DND-41 (cell line): ENCODE data around the gene TRAF1.

Experiments used
- ATAC-seq: fragments of 200-7000 bp; cut with Tn5 transposase; 3 replicates; pipeline ENCODE4 v1.9.1; 2021; ENCODE audit warnings: low read depth; ENCODE audit not compliant: insufficient read depth
- DNase-seq: peaks from one replicate; pipeline ENCODE4 v3.0.0-alpha.2; 2020
- H2AFZ ChIP-seq: 2 replicates; pipeline ENCODE4 v1.6.0; 2012; ENCODE audit warnings: low read depth, low read length
- H3K27ac ChIP-seq: 2 replicates; pipeline ENCODE4 v1.5.1; 2012; ENCODE audit warnings: low read length, inconsistent platforms
- H3K27me3 ChIP-seq: fragments of 200-600 bp; sonication (generic); 2 replicates; pipeline ENCODE4 v1.6.0; 2012; ENCODE audit warnings: low read length, mild to moderate bottlenecking, inconsistent platforms; ENCODE audit not compliant: insufficient read depth, poor library complexity
- H3K36me3 ChIP-seq: 2 replicates; pipeline ENCODE4 v1.5.1; 2012; ENCODE audit warnings: low read length, inconsistent platforms; ENCODE audit not compliant: insufficient read depth
- H3K4me1 ChIP-seq: 2 replicates; pipeline ENCODE4 v1.5.1; 2012; ENCODE audit warnings: mild to moderate bottlenecking, low read length; ENCODE audit not compliant: insufficient read depth
- H3K4me2 ChIP-seq: 2 replicates; pipeline ENCODE4 v1.6.0; 2012; ENCODE audit warnings: mild to moderate bottlenecking, moderate library complexity, low read length, inconsistent platforms; ENCODE audit not compliant: insufficient read depth
- H3K4me3 ChIP-seq, 2 experiments: fragments of 200-600 bp in 1 of 2; shearing (Covaris generic) in 1 of 2; 2 replicates each; pipeline ENCODE4 v1.5.1; 2012 to 2016; ENCODE audit warnings: inconsistent platforms in 2 of 2, low read length in 2 of 2, mild to moderate bottlenecking in 2 of 2, low read depth in 1 of 2, moderate library complexity in 1 of 2
- H3K79me2 ChIP-seq: 2 replicates; pipeline ENCODE4 v1.6.0; 2012; ENCODE audit warnings: low read length, inconsistent platforms; ENCODE audit not compliant: insufficient read depth
- H3K9ac ChIP-seq: 2 replicates; pipeline ENCODE4 v1.6.0; 2012; ENCODE audit warnings: low read depth, mild to moderate bottlenecking, inconsistent platforms, low read length, moderate library complexity
- H3K9me3 ChIP-seq: 2 replicates; pipeline ENCODE4 v1.5.1; 2012; ENCODE audit warnings: low read length, moderate library complexity, mild to moderate bottlenecking, inconsistent platforms; ENCODE audit not compliant: insufficient read depth, severe bottlenecking
- H4K20me1 ChIP-seq: 2 replicates; pipeline ENCODE4 v1.6.0; 2012; ENCODE audit warnings: low read length; ENCODE audit not compliant: insufficient read depth
- CTCF ChIP-seq: IDR thresholded peaks from 2 replicates; pipeline ENCODE4 v1.5.1; 2012; ENCODE audit warnings: borderline replicate concordance, low read length, moderate library complexity, mild to moderate bottlenecking; ENCODE audit not compliant: poor library complexity, severe bottlenecking; ENCODE audit errors: extremely low read depth
- EZH2 ChIP-seq: IDR thresholded peaks from 3 replicates; pipeline ENCODE4 v1.6.1; 2012; ENCODE audit warnings: borderline replicate concordance, low read depth, mild to moderate bottlenecking, moderate library complexity, low read length, inconsistent platforms; ENCODE audit not compliant: severe bottlenecking

Gene TRAF1

DNA sequence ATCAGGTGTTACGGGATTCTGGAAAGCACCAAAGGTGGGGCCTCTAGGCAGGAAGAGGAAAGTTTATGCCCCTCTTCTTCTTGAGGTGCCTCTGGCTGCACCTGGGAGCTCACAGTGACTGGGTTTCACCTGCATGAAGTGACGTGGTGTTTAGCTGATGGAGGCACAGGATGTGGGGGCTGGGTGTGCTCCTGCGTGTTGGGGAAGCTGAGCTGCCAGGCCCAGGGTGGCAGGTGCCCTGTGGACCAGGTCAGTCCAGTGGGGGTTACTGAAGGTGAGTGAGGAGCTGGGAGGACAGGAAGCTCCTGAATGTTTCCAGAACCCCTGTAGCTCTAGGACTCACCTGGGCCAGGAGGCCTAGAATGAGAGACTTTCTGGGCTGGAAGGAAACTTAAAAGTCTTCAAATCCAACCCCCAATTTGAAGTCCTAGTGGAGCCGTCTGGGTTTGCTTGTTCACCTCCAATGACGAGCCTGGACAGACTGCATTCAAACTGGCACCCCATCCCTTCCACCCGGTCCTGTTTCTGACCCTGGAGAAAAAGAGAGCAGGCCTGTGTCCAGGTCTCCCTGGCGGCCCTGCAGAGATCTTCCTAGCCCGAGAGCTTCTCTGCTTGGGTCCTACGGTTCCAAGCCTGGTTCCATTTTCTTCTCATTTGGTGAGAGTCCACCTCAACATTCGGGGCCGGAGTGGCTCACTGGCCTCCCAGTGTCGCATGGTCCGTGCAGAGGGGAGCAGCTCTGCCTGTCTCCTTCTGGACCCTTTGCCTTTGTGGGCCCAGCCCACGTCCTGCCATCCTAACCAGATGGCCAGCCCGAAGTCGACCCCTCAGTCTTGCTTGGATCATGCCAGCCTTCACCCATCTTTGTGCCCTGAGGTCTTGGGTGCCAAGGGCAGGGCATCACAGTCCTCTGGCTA lies 22.3 kb downstream of the TRAF1 start:
- no peak for ATAC-seq
- H3K27ac ChIP-seq: 0 out of 2 replicates have a peak overlapping the region, but pooled peaks have one; percentile 40
- no peak overlapping the region for H2AFZ ChIP-seq
- DNase-seq: no peak
- no peaks in the 10 kb centered on the region for H4K20me1 ChIP-seq
- no peaks in the 10 kb centered on the region for H3K27me3 ChIP-seq
- no peaks in the 10 kb centered on the region for H3K9me3 ChIP-seq
- no peak overlapping the region for H3K4me2 ChIP-seq
- H3K79me2 ChIP-seq: no peaks in the 10 kb centered on the region
- H3K4me3 ChIP-seq: no peak overlapping the region
- H3K36me3 ChIP-seq: no peaks in the 10 kb centered on the region
- H3K9ac ChIP-seq: no peak overlapping the region
- H3K4me1 ChIP-seq: peaks cover 4% of the 10 kb centered on the region; the same call in 1 of the 2 replicates
- no peak for TF ChIP-seq CTCF
- TF ChIP-seq EZH2: no peak

DNA sequence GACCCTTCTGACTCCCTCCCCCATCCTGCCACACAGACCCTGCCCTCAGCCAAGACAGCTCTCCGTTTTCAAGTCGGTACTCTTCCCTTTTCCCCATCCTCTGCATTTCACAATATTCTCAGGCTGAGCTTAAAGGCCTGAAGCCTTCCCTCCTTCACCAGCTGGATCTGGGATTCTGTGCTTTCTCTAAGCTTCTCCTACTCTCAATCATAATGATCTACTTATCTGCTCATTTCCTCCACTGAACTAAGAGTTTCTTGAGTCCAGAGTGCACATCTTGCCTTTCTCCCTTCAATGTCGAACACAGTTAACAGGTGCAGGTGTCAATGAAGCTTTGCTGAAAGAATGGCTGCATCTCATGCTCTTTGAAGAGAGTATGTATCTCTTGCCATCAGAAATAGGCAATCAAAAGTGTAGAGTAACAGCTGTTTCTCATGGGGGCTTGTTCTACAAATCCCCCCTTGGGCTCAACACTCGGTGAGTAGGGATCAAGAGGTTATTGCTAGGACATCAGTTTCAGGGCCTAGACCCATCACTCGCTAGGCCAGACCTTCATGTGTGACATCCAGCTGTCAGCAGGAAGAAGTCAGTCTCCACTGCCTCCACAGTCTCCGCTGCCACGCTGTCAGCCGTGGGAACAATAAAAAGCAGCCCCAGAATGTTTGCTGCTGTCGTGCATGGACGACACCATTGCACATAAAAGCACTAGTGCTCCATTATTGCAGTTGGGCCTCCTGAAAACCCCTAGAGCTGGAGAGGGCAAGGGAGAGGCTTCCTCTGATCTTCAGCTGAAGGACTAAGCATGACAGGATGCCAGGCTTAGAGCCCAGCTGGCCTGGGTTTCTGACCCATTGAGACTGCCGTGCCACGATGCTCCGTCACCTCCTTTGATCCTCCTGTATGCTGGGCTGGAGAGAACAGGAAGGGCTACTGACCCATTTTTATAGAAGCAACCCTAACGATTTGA lies 23.7 kb downstream of the TRAF1 start:
- Histone ChIP-seq H3K27ac (0 out of 2 replicates have a peak overlapping the region, but pooled peaks have one; percentile 40), H3K4me3 (no peak overlapping the region), H3K4me2 (no peak overlapping the region), H3K9me3 (no peaks in the 10 kb centered on the region), H4K20me1 (no peaks in the 10 kb centered on the region), H3K27me3 (no peaks in the 10 kb centered on the region), H2AFZ (no peak overlapping the region), H3K79me2 (no peaks in the 10 kb centered on the region), H3K9ac (no peak overlapping the region), H3K36me3 (no peaks in the 10 kb centered on the region), H3K4me1 (peaks cover 10% of the 10 kb centered on the region)
- no peak for TF ChIP-seq CTCF
- no peak for TF ChIP-seq EZH2
- ATAC-seq (0 out of 3 replicates have a peak, but pooled peaks have one; percentile 23), DNase-seq (no peak)

DNA sequence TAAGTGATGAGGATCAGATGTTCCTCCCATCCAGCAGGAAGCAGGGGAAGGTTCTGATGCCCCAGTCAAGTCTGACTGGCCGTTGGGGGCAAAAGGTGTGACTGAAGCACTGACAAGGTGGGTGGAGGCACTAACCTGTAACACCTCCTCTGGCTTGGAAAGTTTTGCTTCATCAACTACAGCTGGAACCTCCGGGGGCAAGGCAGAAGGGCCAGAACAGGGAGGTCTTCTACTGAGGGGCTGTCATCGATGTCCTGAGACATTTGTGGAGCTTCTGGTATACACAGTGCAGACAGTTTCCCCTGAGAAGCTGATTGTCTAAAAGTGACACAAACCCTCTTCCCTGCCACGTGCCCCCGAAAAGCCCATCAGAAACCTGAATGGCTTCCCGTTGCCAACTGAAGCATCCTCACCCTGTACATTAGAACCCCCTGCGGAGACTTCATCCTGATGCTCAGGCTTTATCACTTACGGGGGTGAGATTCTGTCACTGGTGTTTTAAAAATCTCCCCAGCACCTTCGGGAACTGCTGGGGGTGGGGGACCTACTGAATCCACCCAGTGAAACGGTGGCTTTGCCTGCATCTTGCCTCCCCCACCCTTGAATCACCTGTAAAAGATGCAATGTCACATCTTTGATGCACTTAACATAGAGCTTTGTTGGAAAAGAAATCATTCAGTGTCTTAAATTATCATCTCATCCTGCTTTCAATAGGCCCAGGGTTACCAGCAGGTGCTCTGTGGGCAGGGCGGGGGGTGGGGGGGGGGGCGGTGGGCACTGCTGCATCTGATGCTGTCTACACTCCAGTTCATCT lies 24.6 kb downstream of the TRAF1 start:
- Histone ChIP-seq H3K4me3 (no peak overlapping the region), H3K9me3 (no peaks in the 10 kb centered on the region), H3K27me3 (no peaks in the 10 kb centered on the region), H4K20me1 (no peaks in the 10 kb centered on the region), H3K4me2 (no peak overlapping the region), H2AFZ (no peak overlapping the region), H3K9ac (no peak overlapping the region), H3K27ac (no peak overlapping the region), H3K79me2 (no peaks in the 10 kb centered on the region), H3K36me3 (no peaks in the 10 kb centered on the region), H3K4me1 (peaks cover 19% of the 10 kb centered on the region)
- no peak for TF ChIP-seq CTCF
- TF ChIP-seq EZH2: no peak
- DNase-seq: no peak
- no peak for ATAC-seq
